Coronary artery (tissue), 2 donors: ENCODE results near the gene AKR1C4.

Source experiments
- DNase-seq: peaks from one replicate; pipeline ENCODE4 v3.0.0-alpha.2; 2017; ENCODE audit warnings: low spot score
- H3K27ac ChIP-seq, 2 donors: fragments of 200-600 bp; sonication (generic); one replicate each; pipeline ENCODE4 v1.5.1; 2016 to 2019
- H3K4me3 ChIP-seq: fragments of 200-600 bp; sonication (generic); 2 replicates; pipeline ENCODE4 v1.5.1; 2016; ENCODE audit warnings: mild to moderate bottlenecking, moderate library complexity
- TF ChIP-seq, protein P1 (sequence below): fragments of 200-600 bp; sonication (generic); IDR thresholded peaks from one replicate; pipeline ENCODE4 v1.5.1; 2019; ENCODE audit warnings: antibody characterized with exemption

Gene AKR1C4

DNA sequence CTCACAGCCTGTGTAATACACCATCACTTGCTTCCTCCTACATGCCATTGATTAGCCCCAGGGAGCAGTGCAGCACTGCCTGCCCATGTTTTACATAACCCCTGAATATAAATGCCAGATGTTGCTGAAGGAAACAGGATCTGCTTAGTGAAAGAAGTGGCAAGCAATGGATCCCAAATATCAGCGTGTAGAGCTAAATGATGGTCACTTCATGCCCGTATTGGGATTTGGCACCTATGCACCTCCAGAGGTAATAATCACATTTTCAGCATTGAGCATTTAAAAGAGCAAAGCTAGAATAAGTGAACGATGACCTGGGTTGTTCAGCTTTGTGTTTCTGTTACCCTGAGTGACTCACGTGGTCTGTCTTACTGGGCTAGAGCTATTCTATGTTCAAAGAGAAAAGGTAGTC is at the start of gene AKR1C4:
AKR1C4 (plus strand) TSS at position 136 of the 412 bp plus-strand sequence; CDS start at position 167, 31 bp downstream.
- Histone ChIP-seq H3K4me3 (no peak within 1 kb of the TSS), H3K27ac (no peak within 1 kb of the TSS)
- TF ChIP-seq, protein P1, sequence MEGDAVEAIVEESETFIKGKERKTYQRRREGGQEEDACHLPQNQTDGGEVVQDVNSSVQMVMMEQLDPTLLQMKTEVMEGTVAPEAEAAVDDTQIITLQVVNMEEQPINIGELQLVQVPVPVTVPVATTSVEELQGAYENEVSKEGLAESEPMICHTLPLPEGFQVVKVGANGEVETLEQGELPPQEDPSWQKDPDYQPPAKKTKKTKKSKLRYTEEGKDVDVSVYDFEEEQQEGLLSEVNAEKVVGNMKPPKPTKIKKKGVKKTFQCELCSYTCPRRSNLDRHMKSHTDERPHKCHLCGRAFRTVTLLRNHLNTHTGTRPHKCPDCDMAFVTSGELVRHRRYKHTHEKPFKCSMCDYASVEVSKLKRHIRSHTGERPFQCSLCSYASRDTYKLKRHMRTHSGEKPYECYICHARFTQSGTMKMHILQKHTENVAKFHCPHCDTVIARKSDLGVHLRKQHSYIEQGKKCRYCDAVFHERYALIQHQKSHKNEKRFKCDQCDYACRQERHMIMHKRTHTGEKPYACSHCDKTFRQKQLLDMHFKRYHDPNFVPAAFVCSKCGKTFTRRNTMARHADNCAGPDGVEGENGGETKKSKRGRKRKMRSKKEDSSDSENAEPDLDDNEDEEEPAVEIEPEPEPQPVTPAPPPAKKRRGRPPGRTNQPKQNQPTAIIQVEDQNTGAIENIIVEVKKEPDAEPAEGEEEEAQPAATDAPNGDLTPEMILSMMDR: no peak
- DNase-seq: no peak

DNA sequence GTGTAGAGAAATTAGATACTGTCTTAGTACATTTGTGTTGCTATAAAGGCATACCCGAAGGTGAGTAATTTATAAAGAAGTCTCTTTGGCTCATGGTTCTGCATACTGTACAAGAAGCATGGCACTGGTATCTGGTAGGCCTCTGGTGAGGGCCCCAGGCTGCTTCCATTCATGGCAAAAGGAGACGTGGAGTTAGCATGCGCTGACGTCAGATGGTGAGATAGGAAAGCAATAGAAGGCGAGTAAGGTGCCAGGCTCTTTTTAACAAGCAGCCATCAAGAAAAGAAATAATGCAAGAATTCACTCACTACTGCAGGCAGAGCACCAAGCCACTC is 49.8 kb upstream of the AKR1C4 start:
- TF ChIP-seq, protein P1: no peak
- Histone ChIP-seq H3K4me3 (no peak overlapping the region), H3K27ac (no peak overlapping the region)
- DNase-seq: no peak

DNA sequence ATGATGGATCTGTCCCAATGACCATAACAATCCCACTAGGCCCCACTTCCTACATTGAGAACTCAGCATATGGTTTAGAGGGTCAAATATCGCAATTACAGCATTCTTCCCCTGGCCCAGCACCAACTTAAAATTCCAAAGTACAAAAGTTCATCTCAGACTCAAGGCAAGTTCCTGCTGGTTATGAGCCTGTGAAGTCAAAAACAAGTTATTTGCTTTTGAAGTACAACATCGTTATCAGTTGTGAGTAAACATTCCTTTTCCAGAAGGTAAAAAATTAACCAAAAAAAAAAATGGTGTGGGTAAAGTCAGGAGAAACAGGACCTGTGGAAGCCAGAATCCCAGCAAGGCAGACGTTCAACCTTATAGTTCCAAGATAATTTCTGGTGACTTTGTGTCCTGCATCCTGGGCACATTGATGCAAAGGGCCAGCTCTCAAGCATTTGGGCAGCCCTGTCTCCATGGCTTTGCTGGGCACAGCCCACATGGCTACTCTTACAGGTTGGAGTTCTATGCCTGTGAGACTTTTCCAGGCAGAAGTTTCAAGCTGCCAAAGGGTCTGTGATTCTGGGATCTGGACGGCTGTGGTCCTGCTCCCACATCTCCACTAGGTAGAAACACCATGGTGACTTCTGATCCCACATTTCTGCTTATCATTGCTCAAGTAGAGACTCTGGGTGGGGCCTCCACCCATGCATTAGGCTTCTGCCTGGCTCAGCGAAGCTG is 49.2 kb upstream of the AKR1C4 start:
- TF ChIP-seq, protein P1: no peak
- no peak overlapping the region for H3K27ac ChIP-seq
- no peak for DNase-seq
- no peak overlapping the region for H3K4me3 ChIP-seq

DNA sequence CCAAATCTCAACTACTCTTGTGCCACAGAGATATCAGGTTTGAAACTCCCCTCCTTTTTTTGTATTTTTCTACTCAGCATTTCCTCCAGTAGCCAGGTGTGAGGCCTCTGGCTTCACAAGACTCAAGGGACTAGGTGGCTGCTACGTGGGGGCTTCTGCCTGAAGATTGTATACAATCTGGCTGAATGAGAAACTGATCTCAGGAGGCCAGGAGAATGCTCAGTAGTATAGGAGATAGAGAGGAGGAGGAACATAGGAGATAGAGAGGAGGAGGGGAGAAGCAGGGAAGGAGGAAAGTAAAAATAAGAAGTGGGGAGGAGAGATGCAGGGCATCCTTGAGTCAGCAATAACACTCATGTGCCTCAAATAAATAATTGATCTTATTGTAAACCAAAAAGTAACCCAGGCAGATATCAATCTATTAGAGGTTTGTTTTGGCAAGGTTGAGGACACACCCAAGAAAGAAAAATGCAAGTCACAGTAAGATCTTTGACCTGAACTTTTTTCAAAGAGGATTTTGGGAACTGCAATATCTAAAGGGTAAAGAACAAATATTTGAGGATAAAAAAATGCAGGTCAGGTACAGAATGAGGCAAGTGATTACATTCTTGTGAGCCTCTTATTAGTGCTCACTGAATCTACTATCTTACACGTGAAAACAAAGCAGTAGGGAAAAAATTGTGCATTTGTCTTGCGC is 48.5 kb upstream of the AKR1C4 start:
- no peak for DNase-seq
- no peak overlapping the region for H3K27ac ChIP-seq
- no peak overlapping the region for H3K4me3 ChIP-seq
- TF ChIP-seq, protein P1: no peak

DNA sequence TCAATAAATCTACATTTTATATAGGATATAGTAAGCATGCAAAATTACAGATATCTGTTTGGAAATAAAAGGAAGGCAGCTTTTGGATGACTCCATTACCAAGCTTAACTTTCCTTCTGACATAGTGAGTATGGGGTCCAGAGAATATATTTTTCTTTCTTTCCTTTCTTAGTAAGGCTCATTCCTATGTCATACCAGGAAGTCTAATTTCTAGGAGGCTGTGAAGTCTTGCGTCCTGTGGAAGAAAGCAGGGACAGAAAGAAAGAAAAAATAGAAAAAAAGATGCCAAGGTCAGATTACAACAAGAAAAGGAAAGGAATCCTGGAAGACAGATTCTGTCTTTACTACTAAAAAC is 48.0 kb upstream of the AKR1C4 start:
- TF ChIP-seq, protein P1: no peak
- H3K4me3 ChIP-seq: no peak overlapping the region
- no peak for DNase-seq
- no peak overlapping the region for H3K27ac ChIP-seq

DNA sequence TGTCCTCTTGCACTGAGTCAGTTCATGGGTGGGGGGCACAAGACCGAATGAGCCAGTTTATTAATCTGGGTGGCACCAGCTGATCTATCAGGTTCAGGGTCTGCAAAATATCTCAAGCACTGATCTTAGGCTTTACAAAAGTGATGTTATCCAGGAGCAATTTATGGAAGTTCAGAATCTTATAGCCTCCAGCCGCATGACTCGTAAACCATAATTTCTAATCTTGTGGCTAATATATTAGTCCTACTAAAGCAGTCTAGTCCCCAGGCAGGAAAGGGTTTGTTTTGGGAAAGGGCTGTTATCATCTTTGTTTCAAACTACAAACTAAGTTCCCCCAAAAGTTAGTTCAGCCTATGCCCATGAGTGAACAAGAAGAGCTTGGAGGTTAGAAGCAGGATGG is 45.6 kb upstream of the AKR1C4 start:
- Histone ChIP-seq H3K27ac (no peak overlapping the region), H3K4me3 (no peak overlapping the region)
- DNase-seq: no peak
- TF ChIP-seq, protein P1: no peak

DNA sequence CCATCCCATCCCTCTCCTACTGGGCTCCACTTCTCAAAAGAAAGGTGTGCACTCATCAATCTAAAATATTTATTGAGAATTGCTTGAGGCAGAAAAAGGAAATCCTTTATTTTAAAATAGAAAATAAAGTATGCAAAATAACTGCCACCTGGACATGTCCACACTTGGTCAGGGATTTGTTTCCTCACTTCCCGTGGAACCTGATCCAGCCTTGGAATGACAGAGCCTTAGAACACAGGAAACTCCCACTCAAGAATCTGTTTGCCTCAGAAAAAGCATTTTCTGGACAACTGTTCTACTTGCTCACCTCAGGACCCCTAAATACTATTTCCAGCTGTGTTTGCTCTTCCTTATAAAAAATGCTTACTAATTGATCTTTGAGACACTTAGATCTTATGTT is 40.7 kb upstream of the AKR1C4 start:
- TF ChIP-seq, protein P1: no peak
- Histone ChIP-seq H3K27ac (no peak overlapping the region), H3K4me3 (no peak overlapping the region)
- DNase-seq: no peak
